Panc1 (cell line): Measurements from ENCODE around the gene FAM227B. TPM values are rescaled to one million over a fixed set of nuclear protein-coding genes. Genes with fewer than 3 reads are reported as not detected.
"Not testable (repeated sequence)": the region's sequence is repeated elsewhere in the genome, so short reads cannot be mapped to it uniquely, and the experiment has no call there.

Experiments
- ATAC-seq: fragments of 200-7000 bp; cut with Tn5 transposase; 2 replicates; pipeline ENCODE4 v1.9.1; 2020; ENCODE audit warnings: mild to moderate bottlenecking, moderate library complexity
- BruUV-seq: library from RNA; stranded (reverse); fragments of 400-500 nt; replicated peaks from 2 replicates; lab custom pipeline; 2021; lab: Mats Ljungman, UMichigan
- CTCF ChIA-PET: fragments of 300-600 bp; sonication (Branson Sonifier 250); formaldehyde crosslinking; loops from one replicate; lab custom pipeline; 2022; ENCODE audit warnings: antibody characterized with exemption; lab: Charles Lee
- POLR2A ChIA-PET: fragments of 300-600 bp; sonication (Branson Sonifier 250); formaldehyde crosslinking; loops from one replicate; lab custom pipeline; 2022; ENCODE audit warnings: antibody characterized with exemption; lab: Charles Lee
- DNase-seq: peaks from one replicate; pipeline ENCODE4 v3.0.0-alpha.2; 2010; ENCODE audit warnings: low read depth, low spot score
- H3K27ac ChIP-seq: 2 replicates; pipeline ENCODE4 v1.5.1; 2011; ENCODE audit warnings: mild to moderate bottlenecking, low read length, inconsistent platforms
- H3K27me3 ChIP-seq: fragments of 200-500 bp; sonication (Bioruptor generic); 2 replicates; pipeline ENCODE4 v1.6.0; 2014; ENCODE audit warnings: low read length, inconsistent platforms; ENCODE audit not compliant: control insufficient read depth, insufficient read depth
- H3K36me3 ChIP-seq: fragments of 200-500 bp; sonication (Bioruptor generic); 2 replicates; pipeline ENCODE4 v1.5.1; 2014; ENCODE audit warnings: inconsistent platforms, mild to moderate bottlenecking, low read length, moderate library complexity; ENCODE audit not compliant: control insufficient read depth, insufficient read depth
- H3K4me1 ChIP-seq: 2 replicates; pipeline ENCODE4 v1.5.1; 2011; ENCODE audit warnings: inconsistent platforms, mild to moderate bottlenecking, low read length, moderate library complexity; ENCODE audit not compliant: control insufficient read depth, insufficient read depth
- H3K4me3 ChIP-seq, 2 experiments: 2 replicates each; pipeline ENCODE4 v1.5.1; 2011 to 2012; ENCODE audit warnings: low read depth in 2 of 2, low read length in 2 of 2, mild to moderate bottlenecking in 2 of 2, inconsistent platforms in 1 of 2, moderate library complexity in 1 of 2
- H3K9me3 ChIP-seq: fragments of 200-500 bp; sonication (Bioruptor generic); 2 replicates; pipeline ENCODE4 v1.5.1; 2014; ENCODE audit warnings: low read depth, mild to moderate bottlenecking, inconsistent platforms, low read length, moderate library complexity; ENCODE audit not compliant: control insufficient read depth, insufficient read depth
- CTCF ChIP-seq: fragments of 450-650 bp; IDR thresholded peaks from 2 replicates; pipeline ENCODE4 v1.5.1; 2017; ENCODE audit warnings: mild to moderate bottlenecking
- POLR2AphosphoS5 ChIP-seq: IDR thresholded peaks from 2 replicates; pipeline ENCODE4 v1.6.1; 2012; ENCODE audit warnings: mild to moderate bottlenecking, low read depth, low read length, moderate library complexity
- REST ChIP-seq, 2 experiments: IDR thresholded peaks; 2 replicates each; pipeline ENCODE4 v1.6.1; 2011 to 2012; ENCODE audit warnings: low read depth in 2 of 2, control low read depth in 1 of 2, low read length in 1 of 2, mild to moderate bottlenecking in 1 of 2, moderate library complexity in 1 of 2; ENCODE audit not compliant: insufficient read depth in 1 of 2
- SIN3A ChIP-seq: IDR thresholded peaks from 2 replicates; pipeline ENCODE4 v1.6.1; 2012; ENCODE audit warnings: low read depth, mild to moderate bottlenecking, low read length, moderate library complexity, borderline replicate concordance; ENCODE audit not compliant: insufficient read depth
- TCF7L2 ChIP-seq: IDR thresholded peaks from 2 replicates; pipeline ENCODE4 v1.6.1; 2011; ENCODE audit warnings: mild to moderate bottlenecking, low read depth, low read length, inconsistent platforms
- in situ Hi-C: cut with HindIII; loops from 2 replicates; pipeline ENCODE4 v1.10.0; 2016; ENCODE audit warnings: low sequenced_read_pairs, low pct_unique_long_range_greater_than_20kb
- intact Hi-C: fragments of 100-400 bp; cut with micrococcal nuclease; formaldehyde crosslinking; loops from one replicate; pipeline ENCODE4 v1.10.0; 2022; ENCODE audit not compliant: unreplicated experiment
- total RNA-seq: library from RNA; stranded (reverse); gene quantifications from one replicate; pipeline ENCODE4 v1.2.1, GENCODE V29; 2021; ENCODE audit not compliant: unreplicated experiment

FAM227B gene
- total RNA-seq, 1 experiment from 2014 or later, result 1.2 TPM

GRCh38 chr15:49471733-49472132 is 148.9 kb downstream of the FAM227B start:
- no peak overlapping the region for H3K27ac ChIP-seq
- no peak for ATAC-seq
- no TSS peak for BruUV-seq
- ChIA-PET POLR2A (interaction anchor here (0.6 kb wide), 2 partner anchors 10 to 319 kb away, joined by 4 to 5 read pairs; no protein-coding TSS in a partner anchor), CTCF (interaction anchor here (0.6 kb wide), 2 partner anchors 302 to 367 kb away, joined by 4 read pairs; partner anchors contain the start of gene GALK2)
- no peaks in the 10 kb centered on the region for H3K27me3 ChIP-seq
- no peaks in the 10 kb centered on the region for H3K9me3 ChIP-seq
- no peaks in the 10 kb centered on the region for H3K4me1 ChIP-seq
- DNase-seq, result no peak
- H3K4me3 ChIP-seq, result no peak overlapping the region
- in situ Hi-C loops, result no loop called here
- no peak for TF ChIP-seq SIN3A
- TF ChIP-seq CTCF, result no peak
- no peak for TF ChIP-seq POLR2AphosphoS5
- no peak for TF ChIP-seq TCF7L2
- TF ChIP-seq REST (IDR thresholded peaks at IDR 0.05; ENCODE audit: insufficient read depth in 1 of 2, low read depth in 2 of 2, low read length in 1 of 2), result no peak
- intact Hi-C loops, result no loop called here
- no peaks in the 10 kb centered on the region for H3K36me3 ChIP-seq

GRCh38 chr15:49471248-49471647 is 149.4 kb downstream of the FAM227B start:
- H3K27ac ChIP-seq, H3K4me3 ChIP-seq, DNase-seq, in situ Hi-C loops, intact Hi-C loops, H3K36me3 ChIP-seq, POLR2A ChIA-PET, H3K9me3 ChIP-seq, ATAC-seq, H3K4me1 ChIP-seq, BruUV-seq, H3K27me3 ChIP-seq: not testable (repeated sequence)
- TF ChIP-seq CTCF, result peak; percentile 51
- CTCF ChIA-PET, result interaction anchor here (0.6 to 0.7 kb wide), 2 partner anchors 181 to 1080 kb away, joined by 3 read pairs; no protein-coding TSS in a partner anchor
